ENCODE data around the gene LPCAT3.

Gene LPCAT3

GRCh38 chr12:7016958-7017571 lies 1.2 kb downstream of the LPCAT3 start:
- Histone ChIP-seq H3K4me1 (ENCODE audit: insufficient read depth, low read length, poor library complexity, severe bottlenecking) (peaks cover 39% of the 10 kb centered on the region), H3K4me2 (ENCODE audit: low read depth, low read length, poor library complexity, severe bottlenecking) (peak overlapping the region; percentile 95), H3K27me3 (ENCODE audit: insufficient read depth, low read length, poor library complexity, severe bottlenecking) (no peaks in the 10 kb centered on the region), H3F3A (ENCODE audit: low read depth) (no peaks in the 10 kb centered on the region; the same call in 1 of the 2 replicates), H3K4me3 (ENCODE audit: low read length, poor library complexity, severe bottlenecking) (peak overlapping the region; percentile 89), H3K9me2 (replicated peaks; ENCODE audit: low read depth, low read length) (no peaks in the 10 kb centered on the region), H4K20me1 (ENCODE audit: insufficient read depth, low read length, poor library complexity, severe bottlenecking) (peaks cover 18% of the 10 kb centered on the region), H3K79me2 (ENCODE audit: insufficient read depth, low read length) (peaks cover 40% of the 10 kb centered on the region), H2AFZ (ENCODE audit: low read length) (no peak overlapping the region), H3K9ac (ENCODE audit: low read depth, low read length, poor library complexity, severe bottlenecking) (peak overlapping the region; percentile 77), H3K36me3 (ENCODE audit: insufficient read depth, low read length) (no peaks in the 10 kb centered on the region), H3K9me3 (ENCODE audit: insufficient read depth, low read depth, low read length) (no peaks in the 10 kb centered on the region)
- TF ChIP-seq EZH2phosphoT487 (IDR thresholded peaks at IDR 0.05; ENCODE audit: borderline replicate concordance) (no peak), CTCF (conservative IDR thresholded peaks at IDR 0.05; ENCODE audit: low read length) (no peak)

GRCh38 chr12:7015555-7016370 lies 2.5 kb downstream of the LPCAT3 start:
- Histone ChIP-seq H3F3A (ENCODE audit: low read depth) (no peaks in the 10 kb centered on the region; the same call in 1 of the 2 replicates), H3K4me2 (ENCODE audit: low read depth, low read length, poor library complexity, severe bottlenecking) (peak overlapping the region; percentile 95), H3K36me3 (ENCODE audit: insufficient read depth, low read length) (no peaks in the 10 kb centered on the region), H3K9ac (ENCODE audit: low read depth, low read length, poor library complexity, severe bottlenecking) (peak overlapping the region; percentile 11), H3K79me2 (ENCODE audit: insufficient read depth, low read length) (peaks cover 43% of the 10 kb centered on the region), H3K27me3 (ENCODE audit: insufficient read depth, low read length, poor library complexity, severe bottlenecking) (no peaks in the 10 kb centered on the region), H3K4me3 (ENCODE audit: low read length, poor library complexity, severe bottlenecking) (peak overlapping the region; percentile 0), H3K4me1 (ENCODE audit: insufficient read depth, low read length, poor library complexity, severe bottlenecking) (peaks cover 39% of the 10 kb centered on the region), H4K20me1 (ENCODE audit: insufficient read depth, low read length, poor library complexity, severe bottlenecking) (peaks cover 18% of the 10 kb centered on the region), H2AFZ (ENCODE audit: low read length) (no peak overlapping the region), H3K9me2 (replicated peaks; ENCODE audit: low read depth, low read length) (no peaks in the 10 kb centered on the region), H3K9me3 (ENCODE audit: insufficient read depth, low read depth, low read length) (no peaks in the 10 kb centered on the region)
- TF ChIP-seq EZH2phosphoT487 (IDR thresholded peaks at IDR 0.05; ENCODE audit: borderline replicate concordance) (no peak), CTCF (conservative IDR thresholded peaks at IDR 0.05; ENCODE audit: low read length) (no peak)

GRCh38 chr12:7013101-7013500 lies 5.2 kb downstream of the LPCAT3 start:
- Histone ChIP-seq H3K79me2 (ENCODE audit: insufficient read depth, low read length) (peaks cover 49% of the 10 kb centered on the region), H3K4me3 (ENCODE audit: low read length, poor library complexity, severe bottlenecking) (no peak overlapping the region), H3K36me3 (ENCODE audit: insufficient read depth, low read length) (no peaks in the 10 kb centered on the region), H3K9ac (ENCODE audit: low read depth, low read length, poor library complexity, severe bottlenecking) (peak overlapping the region; percentile 24), H3K9me3 (ENCODE audit: insufficient read depth, low read depth, low read length) (no peaks in the 10 kb centered on the region), H2AFZ (ENCODE audit: low read length) (no peak overlapping the region), H3K4me2 (ENCODE audit: low read depth, low read length, poor library complexity, severe bottlenecking) (peak overlapping the region; percentile 21), H3K4me1 (ENCODE audit: insufficient read depth, low read length, poor library complexity, severe bottlenecking) (peaks cover 39% of the 10 kb centered on the region), H4K20me1 (ENCODE audit: insufficient read depth, low read length, poor library complexity, severe bottlenecking) (peaks cover 18% of the 10 kb centered on the region), H3F3A (ENCODE audit: low read depth) (no peaks in the 10 kb centered on the region; the same call in 1 of the 2 replicates), H3K27me3 (ENCODE audit: insufficient read depth, low read length, poor library complexity, severe bottlenecking) (no peaks in the 10 kb centered on the region), H3K9me2 (replicated peaks; ENCODE audit: low read depth, low read length) (no peaks in the 10 kb centered on the region)
- no peak for TF ChIP-seq CTCF (conservative IDR thresholded peaks at IDR 0.05; ENCODE audit: low read length)
- TF ChIP-seq EZH2phosphoT487 (IDR thresholded peaks at IDR 0.05; ENCODE audit: borderline replicate concordance) = no peak
